Fibroblast of the aortic adventitia (primary cell): ENCODE results near the gene CLOCK. TPM values are rescaled to one million over a fixed set of nuclear protein-coding genes. Genes with fewer than 3 reads are reported as not detected.
"Not testable (repeated sequence)": the region's sequence is repeated elsewhere in the genome, so short reads cannot be mapped to it uniquely, and the experiment has no call there.

Experiments used
- DNase-seq: peaks from one replicate; pipeline ENCODE4 v3.0.0-alpha.2; 2010; ENCODE audit warnings: low read depth
- H3K4me3 ChIP-seq: 2 replicates; pipeline ENCODE4 v1.5.1; 2011; ENCODE audit warnings: low read depth, mild to moderate bottlenecking, control low read depth, low read length, moderate library complexity
- total RNA-seq: library from RNA; depleted of rRNA; stranded (reverse); fragments of >200 nt; gene quantifications from 2 replicates; pipeline ENCODE4 v1.2.3, GENCODE V29; 2012; ENCODE audit warnings: low replicate concordance
- TF ChIP-seq, protein P1 (sequence below): IDR thresholded peaks from 2 replicates; pipeline ENCODE4 v1.5.1; 2011; ENCODE audit warnings: mild to moderate bottlenecking, low read length, control low read depth, inconsistent platforms; ENCODE audit not compliant: insufficient read depth

The CLOCK gene
- total RNA-seq, 1 donor: 39.0 TPM

DNA sequence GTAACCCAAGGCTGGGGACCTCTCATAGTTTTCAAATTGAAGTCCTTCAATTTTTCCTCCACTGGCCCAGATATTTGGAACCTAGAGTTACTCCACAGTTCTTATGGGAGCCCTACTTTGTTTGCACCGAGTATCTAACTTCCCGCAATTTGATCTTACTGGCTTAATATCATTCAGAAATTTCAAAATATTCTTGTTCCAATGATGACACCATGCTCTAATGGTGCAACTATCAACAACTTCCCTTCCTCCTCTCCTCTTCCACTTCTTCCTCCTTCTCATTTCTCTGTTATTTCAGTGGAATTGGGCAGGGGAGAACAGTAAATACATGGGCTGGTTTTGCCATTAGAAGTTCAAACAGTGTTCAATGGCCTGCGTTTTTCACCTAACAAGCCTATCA lies 25.1 kb upstream of the CLOCK start:
- no peak for DNase-seq
- TF ChIP-seq, protein P1, sequence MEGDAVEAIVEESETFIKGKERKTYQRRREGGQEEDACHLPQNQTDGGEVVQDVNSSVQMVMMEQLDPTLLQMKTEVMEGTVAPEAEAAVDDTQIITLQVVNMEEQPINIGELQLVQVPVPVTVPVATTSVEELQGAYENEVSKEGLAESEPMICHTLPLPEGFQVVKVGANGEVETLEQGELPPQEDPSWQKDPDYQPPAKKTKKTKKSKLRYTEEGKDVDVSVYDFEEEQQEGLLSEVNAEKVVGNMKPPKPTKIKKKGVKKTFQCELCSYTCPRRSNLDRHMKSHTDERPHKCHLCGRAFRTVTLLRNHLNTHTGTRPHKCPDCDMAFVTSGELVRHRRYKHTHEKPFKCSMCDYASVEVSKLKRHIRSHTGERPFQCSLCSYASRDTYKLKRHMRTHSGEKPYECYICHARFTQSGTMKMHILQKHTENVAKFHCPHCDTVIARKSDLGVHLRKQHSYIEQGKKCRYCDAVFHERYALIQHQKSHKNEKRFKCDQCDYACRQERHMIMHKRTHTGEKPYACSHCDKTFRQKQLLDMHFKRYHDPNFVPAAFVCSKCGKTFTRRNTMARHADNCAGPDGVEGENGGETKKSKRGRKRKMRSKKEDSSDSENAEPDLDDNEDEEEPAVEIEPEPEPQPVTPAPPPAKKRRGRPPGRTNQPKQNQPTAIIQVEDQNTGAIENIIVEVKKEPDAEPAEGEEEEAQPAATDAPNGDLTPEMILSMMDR: no peak
- H3K4me3 ChIP-seq: no peak overlapping the region

DNA sequence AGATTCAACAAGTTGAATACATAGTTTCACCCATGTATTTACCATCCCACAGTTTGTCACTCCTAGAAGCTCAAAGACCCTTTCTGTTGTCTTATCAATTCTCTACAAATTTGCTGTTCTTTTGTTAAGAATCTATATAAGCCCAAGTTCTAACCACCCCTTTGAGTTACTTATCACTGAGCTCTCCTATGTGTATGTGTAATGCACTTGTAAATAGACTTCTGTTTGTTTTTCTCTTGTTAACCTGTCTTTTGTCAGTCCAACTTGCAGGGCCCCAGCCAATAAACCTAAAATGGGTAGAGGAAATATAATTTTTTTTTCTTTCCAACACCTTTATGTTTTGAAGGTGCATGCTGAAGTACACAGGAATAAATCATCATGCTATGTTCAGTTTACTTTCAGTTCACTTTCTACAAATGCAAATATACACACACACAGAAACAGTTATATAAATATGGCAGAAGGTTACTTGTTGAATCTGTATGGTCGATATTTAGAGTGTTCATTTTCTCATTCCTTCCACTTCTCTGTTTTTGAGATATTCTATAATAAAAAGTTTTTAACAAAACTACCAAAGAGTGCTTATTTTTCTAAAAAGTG lies 22.3 kb upstream of the CLOCK start:
- TF ChIP-seq, protein P1: no peak
- no peak for DNase-seq
- H3K4me3 ChIP-seq: no peak overlapping the region

DNA sequence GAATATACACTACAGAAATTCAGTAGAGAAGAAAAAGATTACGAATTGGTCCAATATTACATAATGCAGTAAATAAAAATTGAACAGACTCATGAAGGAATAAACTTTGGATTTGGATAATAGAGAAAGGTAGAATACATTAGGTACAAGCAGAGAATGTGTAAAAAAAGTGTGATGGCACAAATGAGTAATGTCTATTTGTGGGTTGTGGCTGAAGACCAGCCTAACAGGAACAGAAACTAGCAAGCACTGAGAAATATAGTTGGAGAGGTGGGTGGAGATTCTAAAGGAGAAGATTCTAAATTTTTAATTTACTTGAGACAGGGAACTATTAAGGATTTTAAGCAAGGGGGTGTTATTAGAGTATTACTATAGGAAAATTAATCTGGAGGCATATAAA lies 15.2 kb upstream of the CLOCK start:
- no peak overlapping the region for H3K4me3 ChIP-seq
- DNase-seq: no peak
- TF ChIP-seq, protein P1: no peak

DNA sequence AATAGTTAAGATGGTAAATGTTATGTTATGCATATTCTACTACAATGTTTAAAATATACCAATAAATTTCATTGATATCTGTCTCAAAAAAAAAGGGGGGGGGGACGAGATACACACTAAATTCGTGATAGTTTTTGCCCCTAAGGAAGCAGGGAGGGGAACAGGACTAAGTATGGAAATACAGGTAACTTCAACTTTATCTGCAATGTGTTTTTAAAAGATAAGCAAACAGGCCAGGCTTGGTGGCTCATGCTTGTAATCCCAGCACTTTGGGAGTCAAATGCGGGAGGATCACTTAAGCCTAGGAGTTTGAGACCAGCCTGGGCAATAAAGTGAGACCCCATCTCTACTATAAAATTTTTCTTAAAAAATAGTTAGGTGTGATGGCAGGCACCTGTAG lies 13.4 kb upstream of the CLOCK start:
- TF ChIP-seq, protein P1: no peak

DNA sequence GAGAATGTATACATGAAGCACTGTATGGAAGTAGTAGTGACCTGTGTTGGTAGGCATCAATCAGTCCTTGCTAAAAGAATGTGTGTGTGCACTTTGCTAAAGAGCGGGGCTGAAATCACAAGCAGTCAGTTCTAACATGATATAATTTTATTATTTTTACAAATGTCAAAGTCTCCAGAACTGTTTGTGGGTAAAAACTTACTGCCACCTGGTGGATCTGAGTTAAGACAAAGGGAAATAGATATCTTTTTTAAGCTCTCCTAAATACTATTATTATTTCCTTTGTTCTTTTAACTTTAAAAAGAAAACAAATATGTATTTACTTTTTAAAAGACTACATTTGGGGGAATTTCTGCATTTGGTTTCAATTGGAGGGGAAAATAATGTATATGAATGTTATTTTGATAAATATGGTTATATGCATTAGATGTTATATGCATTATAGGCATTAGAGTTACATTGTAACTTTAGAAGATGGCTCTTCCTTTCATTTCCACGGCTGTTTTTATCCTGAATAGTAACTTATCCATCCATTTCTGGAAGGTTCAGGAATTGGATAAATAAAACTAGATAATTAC lies 7.8 kb upstream of the CLOCK start:
- no peak overlapping the region for H3K4me3 ChIP-seq
- TF ChIP-seq, protein P1: peak; percentile 56
- DNase-seq: peak; percentile 80

More for the DNA sequence above, 13.4 kb upstream of the CLOCK start:
- no peak for DNase-seq
- no peak overlapping the region for H3K4me3 ChIP-seq

DNA sequence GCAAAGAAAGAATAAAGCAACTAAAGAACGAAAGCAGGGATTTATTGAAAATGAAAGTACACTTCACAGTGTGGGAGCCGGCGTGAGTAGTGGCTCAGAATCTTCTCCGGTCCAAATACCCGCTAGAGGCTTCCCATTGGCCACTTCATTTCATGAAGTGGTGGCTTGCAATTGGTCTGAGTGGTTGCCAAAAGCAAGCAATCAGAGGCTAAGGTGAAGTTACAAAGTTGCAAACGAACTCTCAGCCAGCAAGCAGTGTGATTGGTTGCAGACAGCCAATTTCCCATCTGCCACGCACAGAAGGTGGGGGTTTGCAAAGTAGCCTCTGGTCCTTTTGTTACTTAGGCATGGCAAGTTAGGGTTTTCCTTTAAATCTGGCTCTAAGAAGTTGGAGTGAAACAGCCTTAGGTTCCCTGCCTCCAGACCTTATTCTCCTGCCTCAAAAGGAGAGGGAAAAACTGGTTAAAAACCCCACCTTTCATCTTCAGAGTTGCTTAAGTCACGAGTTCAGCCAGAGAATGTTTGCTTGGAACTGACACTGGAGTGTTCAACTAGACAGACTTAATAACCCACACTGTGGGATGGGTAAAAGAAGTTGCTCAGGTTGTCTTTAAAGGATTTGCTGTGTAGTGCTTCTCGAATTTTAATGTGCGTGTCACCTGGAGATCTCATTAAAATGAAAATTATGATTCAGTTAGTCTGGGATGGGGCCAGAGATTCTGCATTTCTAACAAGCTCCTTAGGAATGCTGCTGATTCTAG lies 6.9 kb upstream of the CLOCK start:
- TF ChIP-seq, protein P1: no peak
- H3K4me3 ChIP-seq: peak overlapping the region; percentile 43
- peak; percentile 78 for DNase-seq

DNA sequence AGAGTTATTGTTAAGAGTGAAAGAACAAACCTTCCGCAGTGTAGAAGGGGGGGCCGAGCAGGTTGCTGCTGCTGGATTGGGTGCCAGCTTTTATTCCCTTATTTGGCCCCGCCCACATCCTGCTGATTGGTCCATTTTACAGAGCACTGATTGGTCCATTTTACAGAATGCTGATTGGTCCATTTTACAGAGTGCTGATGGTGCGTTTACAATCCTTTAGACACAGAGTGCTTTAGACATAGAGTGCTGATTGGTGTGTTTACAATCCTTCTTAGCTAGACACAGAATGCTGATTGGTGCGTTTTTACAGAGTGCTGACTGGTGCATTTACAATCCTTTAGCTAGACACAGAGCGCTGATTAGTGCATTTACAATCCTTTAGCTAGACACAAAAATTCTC lies 5.3 kb upstream of the CLOCK start:
- H3K4me3 ChIP-seq, DNase-seq: not testable (repeated sequence)
